Nephron (organoid): ENCODE measurements around the gene IGF2BP1.

Experiments used
- H3K27ac Mint-ChIP-seq, 3 experiments: 2 replicates each; pipeline ENCODE4 v1.8.0; 2020; ENCODE audit warnings: mixed read lengths in 3 of 3, mild to moderate bottlenecking in 2 of 3, moderate library complexity in 1 of 3
- H3K27me3 Mint-ChIP-seq: 2 replicates; pipeline ENCODE4 v1.8.0; 2021; ENCODE audit warnings: low read depth, mild to moderate bottlenecking, moderate library complexity, mixed read lengths
- H3K36me3 Mint-ChIP-seq: 2 replicates; pipeline ENCODE4 v1.8.0; 2020; ENCODE audit warnings: low read depth, mixed read lengths
- H3K4me1 Mint-ChIP-seq: 2 replicates; pipeline ENCODE4 v1.8.0; 2020; ENCODE audit warnings: mixed read lengths
- H3K4me3 Mint-ChIP-seq, 3 experiments: 2 replicates each; pipeline ENCODE4 v1.8.0; 2020; ENCODE audit warnings: mild to moderate bottlenecking in 3 of 3, mixed read lengths in 3 of 3, moderate library complexity in 2 of 3
- H3K9me3 Mint-ChIP-seq: 2 replicates; pipeline ENCODE4 v1.8.0; 2020; ENCODE audit warnings: mixed read lengths
- TF ChIP-seq, protein P1 (sequence below), 3 experiments: fragments of 200-600 bp; sonication (generic); IDR thresholded peaks; one replicate each; pipeline ENCODE4 v1.5.0; 2021; ENCODE audit warnings: antibody characterized with exemption in 3 of 3; ENCODE audit not compliant: unreplicated experiment in 3 of 3

IGF2BP1 gene

DNA sequence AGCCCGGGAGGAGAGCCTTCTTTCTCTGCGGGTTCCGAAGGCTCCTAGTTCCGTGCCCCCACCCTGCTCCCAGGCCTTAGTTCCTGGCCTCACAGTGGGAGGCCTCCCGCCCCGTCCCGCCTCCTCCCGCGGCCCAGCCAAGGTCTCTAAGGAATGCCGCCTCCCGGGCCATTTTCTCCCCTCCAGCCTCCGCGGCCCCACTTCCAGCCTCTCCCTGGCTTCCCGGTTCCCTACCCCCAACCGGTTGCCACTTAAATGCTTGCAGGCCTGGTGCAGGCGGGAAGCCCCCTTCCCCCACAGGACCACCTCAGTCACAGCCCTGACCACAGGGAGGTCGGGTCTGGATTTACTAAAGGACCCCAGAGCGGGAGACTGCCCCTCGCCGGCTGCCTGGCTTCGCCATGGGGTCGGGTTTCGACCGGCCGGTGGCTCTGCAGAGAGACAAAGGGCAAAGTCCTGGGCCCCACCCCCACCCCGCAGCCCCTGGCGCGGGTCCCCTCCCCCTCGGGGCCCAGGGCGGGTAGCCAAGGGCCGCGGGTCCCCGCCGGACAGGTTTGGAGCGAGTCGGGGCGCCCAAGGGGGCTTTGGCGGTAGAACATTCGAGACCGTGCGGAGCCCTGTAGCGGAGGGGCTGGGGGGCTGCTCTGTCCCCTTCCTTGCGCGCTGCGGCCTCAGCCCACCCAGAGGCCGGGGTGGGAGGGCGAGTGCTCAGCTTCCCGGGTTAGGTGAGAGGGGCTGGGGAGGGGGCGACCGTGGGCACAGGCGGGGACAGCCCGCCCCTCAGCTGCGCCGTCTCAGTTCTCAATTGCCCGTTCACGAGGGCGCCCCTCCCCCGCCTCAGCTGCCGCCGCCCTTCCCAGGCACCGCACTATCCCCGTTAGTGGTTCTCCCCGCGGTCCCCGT is 16.4 kb downstream of the IGF2BP1 start:
- Mint-ChIP-seq H3K4me1 (peaks cover 64% of the 10 kb centered on the region), H3K27me3 (no peaks in the 10 kb centered on the region), H3K4me3 (peak overlapping the region; percentile 82 to 85 (median 84)), H3K27ac (peak overlapping the region; percentile 87 to 99 (median 97)), H3K9me3 (no peaks in the 10 kb centered on the region), H3K36me3 (peaks cover 37% of the 10 kb centered on the region)
- TF ChIP-seq, protein P1, sequence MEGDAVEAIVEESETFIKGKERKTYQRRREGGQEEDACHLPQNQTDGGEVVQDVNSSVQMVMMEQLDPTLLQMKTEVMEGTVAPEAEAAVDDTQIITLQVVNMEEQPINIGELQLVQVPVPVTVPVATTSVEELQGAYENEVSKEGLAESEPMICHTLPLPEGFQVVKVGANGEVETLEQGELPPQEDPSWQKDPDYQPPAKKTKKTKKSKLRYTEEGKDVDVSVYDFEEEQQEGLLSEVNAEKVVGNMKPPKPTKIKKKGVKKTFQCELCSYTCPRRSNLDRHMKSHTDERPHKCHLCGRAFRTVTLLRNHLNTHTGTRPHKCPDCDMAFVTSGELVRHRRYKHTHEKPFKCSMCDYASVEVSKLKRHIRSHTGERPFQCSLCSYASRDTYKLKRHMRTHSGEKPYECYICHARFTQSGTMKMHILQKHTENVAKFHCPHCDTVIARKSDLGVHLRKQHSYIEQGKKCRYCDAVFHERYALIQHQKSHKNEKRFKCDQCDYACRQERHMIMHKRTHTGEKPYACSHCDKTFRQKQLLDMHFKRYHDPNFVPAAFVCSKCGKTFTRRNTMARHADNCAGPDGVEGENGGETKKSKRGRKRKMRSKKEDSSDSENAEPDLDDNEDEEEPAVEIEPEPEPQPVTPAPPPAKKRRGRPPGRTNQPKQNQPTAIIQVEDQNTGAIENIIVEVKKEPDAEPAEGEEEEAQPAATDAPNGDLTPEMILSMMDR (IDR thresholded peaks at IDR 0.05; ENCODE audit: unreplicated experiment in 3 of 3), result no peak

DNA sequence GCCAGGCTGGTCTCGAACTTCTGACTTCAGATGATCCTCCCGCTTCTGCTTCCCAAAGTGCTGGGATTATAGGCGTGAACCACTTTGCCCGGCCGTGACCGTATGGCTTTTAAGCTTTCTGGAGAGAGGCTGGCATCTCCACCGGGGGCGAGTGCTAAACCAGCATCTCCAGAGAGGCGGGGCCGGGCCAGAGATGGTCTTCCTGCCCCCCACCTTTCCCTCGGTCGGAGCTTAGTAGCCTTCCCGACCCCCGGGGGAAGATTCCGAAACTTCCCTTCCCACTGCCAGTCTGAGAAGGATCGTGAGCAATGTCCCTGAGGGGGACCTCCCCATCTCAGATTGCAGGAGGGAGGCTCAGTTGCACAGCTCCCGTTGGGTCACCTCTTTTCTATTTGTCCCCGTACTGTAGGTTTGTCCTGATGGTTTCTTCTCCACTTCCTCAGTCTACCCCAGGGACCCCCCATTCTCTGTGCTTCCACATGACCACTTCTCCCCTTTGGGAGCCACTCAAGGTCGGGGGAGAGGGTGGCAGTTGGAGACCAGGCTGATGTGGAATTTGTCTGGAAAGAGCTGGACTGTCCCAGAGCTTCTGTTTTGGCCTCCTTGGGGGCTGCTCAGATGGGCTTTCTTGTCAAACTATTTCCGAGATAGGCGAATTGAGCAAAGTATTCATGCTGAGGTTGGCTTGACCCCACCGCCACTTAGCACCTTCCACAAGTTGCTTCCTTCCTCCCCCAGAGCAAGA is 18.2 kb downstream of the IGF2BP1 start:
- peaks cover 69% of the 10 kb centered on the region for H3K4me1 Mint-ChIP-seq
- H3K27me3 Mint-ChIP-seq, result no peaks in the 10 kb centered on the region
- TF ChIP-seq, protein P1 (IDR thresholded peaks at IDR 0.05; ENCODE audit: unreplicated experiment in 3 of 3), result no peak
- H3K9me3 Mint-ChIP-seq, result no peaks in the 10 kb centered on the region
- H3K4me3 Mint-ChIP-seq, result peak overlapping the region; percentile 69 to 85 (median 78)
- peak overlapping the region; percentile 87 to 99 (median 96) for H3K27ac Mint-ChIP-seq
- peaks cover 33% of the 10 kb centered on the region for H3K36me3 Mint-ChIP-seq

DNA sequence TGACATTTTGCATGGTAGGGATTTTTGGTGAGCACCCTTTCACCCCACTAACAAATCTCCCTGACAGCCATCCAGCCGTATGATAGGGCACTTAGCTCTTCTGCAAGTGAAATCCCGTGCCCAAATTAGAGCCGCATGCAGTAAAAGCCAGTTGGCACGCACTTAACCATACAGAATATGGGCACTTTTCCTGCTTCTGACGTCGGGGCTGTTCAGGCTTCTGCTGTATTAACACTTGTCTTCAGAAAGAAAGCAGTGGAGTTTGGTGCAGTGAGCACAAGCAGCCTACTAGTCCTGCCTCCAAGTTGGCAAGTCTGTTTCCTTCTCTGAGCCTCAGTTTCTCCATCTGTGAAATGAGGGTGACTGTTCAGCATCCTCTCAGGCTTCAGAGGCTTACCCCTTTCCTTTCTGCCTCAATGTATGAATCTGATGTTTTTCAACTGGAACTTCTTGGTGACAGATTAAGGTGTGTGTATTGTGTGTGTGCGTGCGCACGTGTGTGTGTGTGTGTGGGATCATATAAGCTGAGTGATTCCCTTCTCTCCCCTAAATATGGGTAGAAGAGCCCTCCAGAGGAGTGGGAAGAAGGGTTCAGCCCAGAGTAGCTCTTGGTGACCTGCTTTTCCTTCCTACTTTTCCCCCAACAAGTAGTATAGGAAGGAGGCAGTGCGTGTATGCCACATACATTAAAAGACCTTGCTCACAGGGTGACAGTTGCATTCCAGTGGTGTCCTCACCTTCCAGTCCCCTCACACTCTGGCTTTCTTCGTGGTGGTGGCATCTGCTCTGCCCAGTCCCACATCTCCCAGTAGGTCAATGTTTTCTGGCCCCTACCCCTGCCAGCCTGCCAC is 19.0 kb downstream of the IGF2BP1 start:
- TF ChIP-seq, protein P1 (IDR thresholded peaks at IDR 0.05; ENCODE audit: unreplicated experiment in 3 of 3), result no peak
- no peaks in the 10 kb centered on the region for H3K9me3 Mint-ChIP-seq
- peaks cover 72% of the 10 kb centered on the region for H3K4me1 Mint-ChIP-seq
- H3K4me3 Mint-ChIP-seq, result peak overlapping the region; percentile 30 to 85 (median 69)
- no peaks in the 10 kb centered on the region for H3K27me3 Mint-ChIP-seq
- peaks cover 30% of the 10 kb centered on the region for H3K36me3 Mint-ChIP-seq
- H3K27ac Mint-ChIP-seq, result peak overlapping the region; percentile 82 to 99 (median 87)

DNA sequence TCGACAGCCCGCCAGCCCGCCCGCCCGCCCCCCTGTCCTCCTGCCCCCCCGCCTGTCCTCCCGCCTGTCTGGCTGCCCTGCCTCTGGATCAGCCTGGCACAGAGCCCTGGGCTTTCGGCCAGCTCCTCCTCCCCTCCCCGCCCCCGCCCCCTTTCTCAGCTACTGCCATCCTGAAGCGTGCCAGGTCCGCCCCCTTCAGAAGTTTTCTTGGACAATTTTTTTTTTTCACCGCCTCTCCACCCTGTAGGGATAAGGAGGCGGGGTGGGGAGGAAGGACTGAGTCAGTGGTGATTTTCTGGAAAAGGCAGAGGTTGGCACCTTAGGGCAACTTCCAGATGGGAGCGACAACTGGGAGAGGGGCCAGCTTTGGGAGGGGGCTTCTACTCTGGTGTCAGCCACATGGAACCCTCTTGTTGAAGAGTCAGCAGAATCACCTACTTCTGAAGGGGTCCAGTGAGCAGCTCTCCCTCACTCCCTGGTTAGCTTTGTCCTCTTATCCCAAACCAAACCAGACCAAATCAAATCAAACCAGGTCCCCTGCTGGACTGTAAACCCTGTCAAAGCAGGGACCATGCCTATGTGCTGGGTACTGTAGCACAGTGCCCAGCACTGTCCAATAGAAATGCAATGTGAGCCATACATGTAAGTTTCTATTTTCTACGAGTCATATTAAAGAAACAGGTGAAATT is 19.7 kb downstream of the IGF2BP1 start:
- TF ChIP-seq, protein P1 (IDR thresholded peaks at IDR 0.05; ENCODE audit: unreplicated experiment in 3 of 3), result no peak
- Mint-ChIP-seq H3K9me3 (no peaks in the 10 kb centered on the region), H3K4me3 (peak overlapping the region in 2 of 3 experiments; percentile 43 to 65), H3K36me3 (peaks cover 30% of the 10 kb centered on the region), H3K27me3 (no peaks in the 10 kb centered on the region), H3K27ac (peak overlapping the region; percentile 82 to 99 (median 87)), H3K4me1 (peaks cover 75% of the 10 kb centered on the region)

DNA sequence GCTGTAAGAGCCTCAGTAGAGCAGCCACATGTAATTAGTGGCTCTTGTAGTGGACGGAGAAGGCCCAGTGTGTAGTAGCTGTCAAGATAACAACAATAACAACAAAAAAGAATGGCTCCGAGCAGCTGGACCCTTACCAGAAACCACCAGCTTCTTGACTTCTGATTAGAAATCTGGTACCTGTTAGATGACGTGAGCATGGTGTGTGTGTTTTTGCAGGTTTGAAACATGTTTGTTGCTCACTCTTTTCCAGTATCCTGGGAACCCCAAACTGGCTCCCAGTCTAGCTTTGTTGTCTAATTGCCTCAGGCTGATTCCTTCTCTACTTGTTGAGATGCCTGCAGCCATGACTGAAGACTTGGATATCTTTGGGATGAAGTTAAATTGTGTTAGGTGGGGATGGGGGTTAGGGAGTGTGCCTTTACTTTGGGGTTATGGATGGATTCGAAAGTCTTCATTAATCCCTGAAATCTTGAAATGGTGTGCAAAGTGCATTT is 21.0 kb downstream of the IGF2BP1 start:
- Mint-ChIP-seq H3K36me3 (peaks cover 26% of the 10 kb centered on the region), H3K4me3 (no peak overlapping the region), H3K9me3 (no peaks in the 10 kb centered on the region), H3K27ac (peak overlapping the region in 2 of 3 experiments; percentile 31 to 50), H3K27me3 (no peaks in the 10 kb centered on the region), H3K4me1 (peaks cover 75% of the 10 kb centered on the region)
- TF ChIP-seq, protein P1 (IDR thresholded peaks at IDR 0.05; ENCODE audit: unreplicated experiment in 3 of 3), result no peak
